ENCODE measurements around the gene RBM4B. TPM values are rescaled to one million over a fixed set of nuclear protein-coding genes. Genes with fewer than 3 reads are reported as not detected.

Gene RBM4B
- total and polyA plus RNA-seq, 2 experiments from 2014 or later, result 28.0 to 31.0 TPM

DNA sequence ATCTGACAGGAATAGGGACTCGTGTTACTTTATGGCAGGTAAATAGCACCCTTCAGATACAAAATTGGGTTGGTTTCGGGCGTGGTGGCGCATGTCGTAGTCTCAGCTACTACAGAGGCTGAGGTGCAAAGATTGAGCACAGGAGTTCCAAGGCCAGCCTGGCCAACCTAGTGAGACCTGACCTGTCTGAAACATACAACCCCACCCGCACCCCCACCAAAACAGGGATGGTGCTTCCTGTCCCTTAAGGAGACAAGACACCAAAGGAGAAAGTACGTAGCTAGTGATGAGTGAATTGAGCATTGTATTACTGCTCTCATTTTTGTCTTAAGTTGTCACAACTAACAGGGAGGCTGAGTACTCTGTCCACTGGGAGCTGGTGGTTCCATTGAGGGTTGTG, 25.0 kb downstream of the RBM4B start:
- H3K9me2 ChIP-seq (ENCODE audit: insufficient read depth), result no peaks in the 10 kb centered on the region
- no peak for DNase-seq (ENCODE audit: low spot score)
- peaks cover 24% of the 10 kb centered on the region for H3F3A ChIP-seq (replicated peaks; ENCODE audit: low read depth)
- H3K9me3 Mint-ChIP-seq, result no peaks in the 10 kb centered on the region
- peaks cover 91% of the 10 kb centered on the region for H3K79me2 ChIP-seq (replicated peaks; ENCODE audit: insufficient read depth)
- H3K4me1 ChIP-seq (ENCODE audit: insufficient read depth), result no peaks in the 10 kb centered on the region
- no peak overlapping the region for H3K27ac Mint-ChIP-seq
- H3K4me3 Mint-ChIP-seq, result no peak overlapping the region
- H4K20me1 ChIP-seq (replicated peaks; ENCODE audit: insufficient read depth), result peaks cover 62% of the 10 kb centered on the region
- no peak overlapping the region for H2AFZ ChIP-seq
- H3K27me3 ChIP-seq (ENCODE audit: insufficient read depth), result no peaks in the 10 kb centered on the region
- peaks cover 28% of the 10 kb centered on the region for H3K36me3 ChIP-seq (ENCODE audit: insufficient read depth)
- TF ChIP-seq POLR2AphosphoS5 (IDR thresholded peaks at IDR 0.05; ENCODE audit: low read depth) (no peak), JUNB (IDR thresholded peaks at IDR 0.05; ENCODE audit: unreplicated experiment) (no peak), ZNF114 (CRISPR knock-in tag; IDR thresholded peaks at IDR 0.05) (no peak), STAT1 (IDR thresholded peaks at IDR 0.05; ENCODE audit: unreplicated experiment) (no peak), ZNF331 (CRISPR knock-in tag; IDR thresholded peaks at IDR 0.05; ENCODE audit: low read depth) (no peak), CREB1 (CRISPR knock-in tag; IDR thresholded peaks at IDR 0.05; ENCODE audit: low read depth) (no peak), EZH2 (IDR thresholded peaks at IDR 0.05; ENCODE audit: low read depth, unreplicated experiment) (no peak), EZH2phosphoT487 (IDR thresholded peaks at IDR 0.05; ENCODE audit: unreplicated experiment) (no peak), NANOG (IDR thresholded peaks at IDR 0.05; ENCODE audit: borderline replicate concordance) (no peak)
- TF ChIP-seq, protein P1, sequence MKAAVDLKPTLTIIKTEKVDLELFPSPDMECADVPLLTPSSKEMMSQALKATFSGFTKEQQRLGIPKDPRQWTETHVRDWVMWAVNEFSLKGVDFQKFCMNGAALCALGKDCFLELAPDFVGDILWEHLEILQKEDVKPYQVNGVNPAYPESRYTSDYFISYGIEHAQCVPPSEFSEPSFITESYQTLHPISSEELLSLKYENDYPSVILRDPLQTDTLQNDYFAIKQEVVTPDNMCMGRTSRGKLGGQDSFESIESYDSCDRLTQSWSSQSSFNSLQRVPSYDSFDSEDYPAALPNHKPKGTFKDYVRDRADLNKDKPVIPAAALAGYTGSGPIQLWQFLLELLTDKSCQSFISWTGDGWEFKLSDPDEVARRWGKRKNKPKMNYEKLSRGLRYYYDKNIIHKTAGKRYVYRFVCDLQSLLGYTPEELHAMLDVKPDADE (IDR thresholded peaks at IDR 0.05), result no peak
- TF ChIP-seq, protein P2, sequence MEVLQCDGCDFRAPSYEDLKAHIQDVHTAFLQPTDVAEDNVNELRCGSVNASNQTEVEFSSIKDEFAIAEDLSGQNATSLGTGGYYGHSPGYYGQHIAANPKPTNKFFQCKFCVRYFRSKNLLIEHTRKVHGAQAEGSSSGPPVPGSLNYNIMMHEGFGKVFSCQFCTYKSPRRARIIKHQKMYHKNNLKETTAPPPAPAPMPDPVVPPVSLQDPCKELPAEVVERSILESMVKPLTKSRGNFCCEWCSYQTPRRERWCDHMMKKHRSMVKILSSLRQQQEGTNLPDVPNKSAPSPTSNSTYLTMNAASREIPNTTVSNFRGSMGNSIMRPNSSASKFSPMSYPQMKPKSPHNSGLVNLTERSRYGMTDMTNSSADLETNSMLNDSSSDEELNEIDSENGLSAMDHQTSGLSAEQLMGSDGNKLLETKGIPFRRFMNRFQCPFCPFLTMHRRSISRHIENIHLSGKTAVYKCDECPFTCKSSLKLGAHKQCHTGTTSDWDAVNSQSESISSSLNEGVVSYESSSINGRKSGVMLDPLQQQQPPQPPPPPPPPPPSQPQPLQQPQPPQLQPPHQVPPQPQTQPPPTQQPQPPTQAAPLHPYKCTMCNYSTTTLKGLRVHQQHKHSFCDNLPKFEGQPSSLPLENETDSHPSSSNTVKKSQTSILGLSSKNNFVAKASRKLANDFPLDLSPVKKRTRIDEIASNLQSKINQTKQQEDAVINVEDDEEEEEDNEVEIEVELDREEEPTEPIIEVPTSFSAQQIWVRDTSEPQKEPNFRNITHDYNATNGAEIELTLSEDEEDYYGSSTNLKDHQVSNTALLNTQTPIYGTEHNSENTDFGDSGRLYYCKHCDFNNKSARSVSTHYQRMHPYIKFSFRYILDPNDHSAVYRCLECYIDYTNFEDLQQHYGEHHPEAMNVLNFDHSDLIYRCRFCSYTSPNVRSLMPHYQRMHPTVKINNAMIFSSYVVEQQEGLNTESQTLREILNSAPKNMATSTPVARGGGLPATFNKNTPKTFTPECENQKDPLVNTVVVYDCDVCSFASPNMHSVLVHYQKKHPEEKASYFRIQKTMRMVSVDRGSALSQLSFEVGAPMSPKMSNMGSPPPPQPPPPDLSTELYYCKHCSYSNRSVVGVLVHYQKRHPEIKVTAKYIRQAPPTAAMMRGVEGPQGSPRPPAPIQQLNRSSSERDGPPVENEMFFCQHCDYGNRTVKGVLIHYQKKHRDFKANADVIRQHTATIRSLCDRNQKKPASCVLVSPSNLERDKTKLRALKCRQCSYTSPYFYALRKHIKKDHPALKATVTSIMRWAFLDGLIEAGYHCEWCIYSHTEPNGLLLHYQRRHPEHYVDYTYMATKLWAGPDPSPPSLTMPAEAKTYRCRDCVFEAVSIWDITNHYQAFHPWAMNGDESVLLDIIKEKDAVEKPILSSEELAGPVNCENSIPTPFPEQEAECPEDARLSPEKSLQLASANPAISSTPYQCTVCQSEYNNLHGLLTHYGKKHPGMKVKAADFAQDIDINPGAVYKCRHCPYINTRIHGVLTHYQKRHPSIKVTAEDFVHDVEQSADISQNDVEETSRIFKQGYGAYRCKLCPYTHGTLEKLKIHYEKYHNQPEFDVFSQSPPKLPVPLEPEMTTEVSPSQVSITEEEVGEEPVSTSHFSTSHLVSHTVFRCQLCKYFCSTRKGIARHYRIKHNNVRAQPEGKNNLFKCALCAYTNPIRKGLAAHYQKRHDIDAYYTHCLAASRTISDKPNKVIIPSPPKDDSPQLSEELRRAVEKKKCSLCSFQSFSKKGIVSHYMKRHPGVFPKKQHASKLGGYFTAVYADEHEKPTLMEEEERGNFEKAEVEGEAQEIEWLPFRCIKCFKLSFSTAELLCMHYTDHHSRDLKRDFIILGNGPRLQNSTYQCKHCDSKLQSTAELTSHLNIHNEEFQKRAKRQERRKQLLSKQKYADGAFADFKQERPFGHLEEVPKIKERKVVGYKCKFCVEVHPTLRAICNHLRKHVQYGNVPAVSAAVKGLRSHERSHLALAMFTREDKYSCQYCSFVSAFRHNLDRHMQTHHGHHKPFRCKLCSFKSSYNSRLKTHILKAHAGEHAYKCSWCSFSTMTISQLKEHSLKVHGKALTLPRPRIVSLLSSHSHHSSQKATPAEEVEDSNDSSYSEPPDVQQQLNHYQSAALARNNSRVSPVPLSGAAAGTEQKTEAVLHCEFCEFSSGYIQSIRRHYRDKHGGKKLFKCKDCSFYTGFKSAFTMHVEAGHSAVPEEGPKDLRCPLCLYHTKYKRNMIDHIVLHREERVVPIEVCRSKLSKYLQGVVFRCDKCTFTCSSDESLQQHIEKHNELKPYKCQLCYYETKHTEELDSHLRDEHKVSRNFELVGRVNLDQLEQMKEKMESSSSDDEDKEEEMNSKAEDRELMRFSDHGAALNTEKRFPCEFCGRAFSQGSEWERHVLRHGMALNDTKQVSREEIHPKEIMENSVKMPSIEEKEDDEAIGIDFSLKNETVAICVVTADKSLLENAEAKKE (CRISPR knock-in tag; IDR thresholded peaks at IDR 0.05), result no peak
- TF ChIP-seq, protein P3, sequence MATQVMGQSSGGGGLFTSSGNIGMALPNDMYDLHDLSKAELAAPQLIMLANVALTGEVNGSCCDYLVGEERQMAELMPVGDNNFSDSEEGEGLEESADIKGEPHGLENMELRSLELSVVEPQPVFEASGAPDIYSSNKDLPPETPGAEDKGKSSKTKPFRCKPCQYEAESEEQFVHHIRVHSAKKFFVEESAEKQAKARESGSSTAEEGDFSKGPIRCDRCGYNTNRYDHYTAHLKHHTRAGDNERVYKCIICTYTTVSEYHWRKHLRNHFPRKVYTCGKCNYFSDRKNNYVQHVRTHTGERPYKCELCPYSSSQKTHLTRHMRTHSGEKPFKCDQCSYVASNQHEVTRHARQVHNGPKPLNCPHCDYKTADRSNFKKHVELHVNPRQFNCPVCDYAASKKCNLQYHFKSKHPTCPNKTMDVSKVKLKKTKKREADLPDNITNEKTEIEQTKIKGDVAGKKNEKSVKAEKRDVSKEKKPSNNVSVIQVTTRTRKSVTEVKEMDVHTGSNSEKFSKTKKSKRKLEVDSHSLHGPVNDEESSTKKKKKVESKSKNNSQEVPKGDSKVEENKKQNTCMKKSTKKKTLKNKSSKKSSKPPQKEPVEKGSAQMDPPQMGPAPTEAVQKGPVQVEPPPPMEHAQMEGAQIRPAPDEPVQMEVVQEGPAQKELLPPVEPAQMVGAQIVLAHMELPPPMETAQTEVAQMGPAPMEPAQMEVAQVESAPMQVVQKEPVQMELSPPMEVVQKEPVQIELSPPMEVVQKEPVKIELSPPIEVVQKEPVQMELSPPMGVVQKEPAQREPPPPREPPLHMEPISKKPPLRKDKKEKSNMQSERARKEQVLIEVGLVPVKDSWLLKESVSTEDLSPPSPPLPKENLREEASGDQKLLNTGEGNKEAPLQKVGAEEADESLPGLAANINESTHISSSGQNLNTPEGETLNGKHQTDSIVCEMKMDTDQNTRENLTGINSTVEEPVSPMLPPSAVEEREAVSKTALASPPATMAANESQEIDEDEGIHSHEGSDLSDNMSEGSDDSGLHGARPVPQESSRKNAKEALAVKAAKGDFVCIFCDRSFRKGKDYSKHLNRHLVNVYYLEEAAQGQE (IDR thresholded peaks at IDR 0.05; ENCODE audit: unreplicated experiment), result no peak
- TF ChIP-seq, protein P4, sequence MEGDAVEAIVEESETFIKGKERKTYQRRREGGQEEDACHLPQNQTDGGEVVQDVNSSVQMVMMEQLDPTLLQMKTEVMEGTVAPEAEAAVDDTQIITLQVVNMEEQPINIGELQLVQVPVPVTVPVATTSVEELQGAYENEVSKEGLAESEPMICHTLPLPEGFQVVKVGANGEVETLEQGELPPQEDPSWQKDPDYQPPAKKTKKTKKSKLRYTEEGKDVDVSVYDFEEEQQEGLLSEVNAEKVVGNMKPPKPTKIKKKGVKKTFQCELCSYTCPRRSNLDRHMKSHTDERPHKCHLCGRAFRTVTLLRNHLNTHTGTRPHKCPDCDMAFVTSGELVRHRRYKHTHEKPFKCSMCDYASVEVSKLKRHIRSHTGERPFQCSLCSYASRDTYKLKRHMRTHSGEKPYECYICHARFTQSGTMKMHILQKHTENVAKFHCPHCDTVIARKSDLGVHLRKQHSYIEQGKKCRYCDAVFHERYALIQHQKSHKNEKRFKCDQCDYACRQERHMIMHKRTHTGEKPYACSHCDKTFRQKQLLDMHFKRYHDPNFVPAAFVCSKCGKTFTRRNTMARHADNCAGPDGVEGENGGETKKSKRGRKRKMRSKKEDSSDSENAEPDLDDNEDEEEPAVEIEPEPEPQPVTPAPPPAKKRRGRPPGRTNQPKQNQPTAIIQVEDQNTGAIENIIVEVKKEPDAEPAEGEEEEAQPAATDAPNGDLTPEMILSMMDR (conservative IDR thresholded peaks at IDR 0.05; ENCODE audit: low read depth in 2 of 2), result no peak
- peaks cover 24% of the 10 kb centered on the region for H3K27me3 Mint-ChIP-seq (ENCODE audit: insufficient read depth, low read depth, poor library complexity)
- no peaks in the 10 kb centered on the region for H3K4me1 Mint-ChIP-seq
- H3K36me3 Mint-ChIP-seq (ENCODE audit: low read depth), result peaks cover 63% of the 10 kb centered on the region
- H3K4me2 ChIP-seq, result no peak overlapping the region
- ATAC-seq, result no peak
- no peak overlapping the region for H3K4me3 ChIP-seq
- no peak overlapping the region; the same call in 1 of the 2 replicates for H3K27ac ChIP-seq (ENCODE audit: low read depth)
